GM12865 (cell line): ENCODE results near the gene GPS1.

Experiments used
- DNase-seq: peaks from one replicate; pipeline ENCODE4 v3.0.0; 2010; ENCODE audit warnings: low read depth
- H3K4me3 ChIP-seq: 2 replicates; pipeline ENCODE4 v1.5.1; 2011; ENCODE audit warnings: mild to moderate bottlenecking, low read depth, low read length, control low read depth
- CTCF ChIP-seq: IDR thresholded peaks from 2 replicates; pipeline ENCODE4 v1.5.1; 2011; ENCODE audit warnings: low read length, control low read depth, low read depth, inconsistent platforms; ENCODE audit not compliant: insufficient read depth; ENCODE audit errors: missing control alignments

GPS1 gene

DNA sequence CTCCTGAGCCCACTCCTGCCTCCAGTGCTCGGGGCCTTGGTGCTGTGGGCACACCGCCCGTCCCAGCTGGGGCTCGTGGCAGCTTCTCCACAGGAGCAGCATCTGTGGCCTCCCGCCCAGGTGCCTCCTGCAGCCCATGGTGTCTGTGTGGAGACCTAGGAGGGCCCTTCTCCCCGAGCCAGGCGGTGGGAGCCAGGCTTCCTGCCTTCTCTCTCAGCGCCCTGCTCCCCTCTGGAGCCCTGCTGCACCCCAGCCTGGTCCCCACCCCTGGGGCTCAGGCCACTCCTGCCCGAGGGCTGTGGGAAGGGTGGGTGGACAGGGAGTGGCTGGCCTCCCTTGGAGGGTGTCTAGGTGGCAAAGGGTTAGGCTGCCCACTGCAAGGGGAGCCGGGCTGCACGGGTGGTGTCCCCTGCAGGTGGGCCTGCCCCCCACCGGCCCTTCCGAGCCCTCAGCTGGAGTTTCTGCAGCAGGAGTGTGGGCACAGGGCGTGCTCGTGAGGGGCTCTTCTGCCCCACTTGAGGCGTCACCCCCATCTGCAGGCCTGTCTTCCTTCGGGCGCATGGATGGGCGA, 40.0 kb upstream of the GPS1 start:
- no peak for DNase-seq
- no peak overlapping the region for H3K4me3 ChIP-seq
- no peak for TF ChIP-seq CTCF

- H3K4me3 ChIP-seq, result no peak overlapping the region
- DNase-seq, result no peak
- no peak for TF ChIP-seq CTCF
Observed at GRCh38 chr17:82012261-82012639, 39.4 kb upstream of the GPS1 start.

DNA sequence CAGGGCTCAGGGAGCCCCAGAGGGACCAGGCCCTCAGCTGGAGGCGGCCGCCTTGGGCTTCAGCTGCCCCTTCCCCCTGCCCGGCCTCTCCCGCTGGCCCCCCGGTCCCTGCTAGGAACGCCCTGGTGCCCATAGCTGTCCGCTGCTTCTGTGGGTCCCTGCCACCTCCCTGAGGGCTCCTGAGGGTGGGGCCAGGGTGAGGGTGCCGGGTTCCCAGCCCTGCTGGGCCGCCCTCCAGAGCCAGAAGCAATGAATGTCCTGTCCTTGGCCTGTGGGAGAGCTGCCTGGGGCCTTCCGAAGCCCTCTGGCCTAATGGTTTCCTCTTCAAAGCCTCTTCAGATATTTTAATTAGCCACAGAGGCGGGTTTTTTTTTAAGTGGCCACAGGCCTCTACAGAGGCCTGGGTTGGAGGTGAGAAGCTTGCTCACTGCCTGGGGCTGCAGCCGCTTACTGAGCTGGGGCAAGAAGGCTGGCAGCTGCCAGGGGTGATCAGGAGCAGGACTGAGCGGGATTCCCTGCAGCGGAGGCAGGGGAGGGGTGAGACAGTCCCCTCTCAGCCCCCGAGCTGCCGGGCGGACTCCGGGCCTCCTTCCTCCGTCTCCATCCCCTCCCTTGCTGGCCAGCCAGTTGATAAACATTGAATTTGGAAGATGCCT, 38.9 kb upstream of the GPS1 start:
- DNase-seq, result no peak
- no peak for TF ChIP-seq CTCF
- H3K4me3 ChIP-seq, result no peak overlapping the region

GRCh38 chr17:82013341-82013740, 38.4 kb upstream of the GPS1 start:
- H3K4me3 ChIP-seq, result no peak overlapping the region
- no peak for TF ChIP-seq CTCF
- no peak for DNase-seq

GRCh38 chr17:82013772-82014321, 37.9 kb upstream of the GPS1 start:
- DNase-seq, result no peak
- H3K4me3 ChIP-seq, result no peak overlapping the region
- no peak for TF ChIP-seq CTCF

- TF ChIP-seq CTCF, result no peak
- no peak for DNase-seq
- no peak overlapping the region for H3K4me3 ChIP-seq
Observed at GRCh38 chr17:82014432-82014831, 37.3 kb upstream of the GPS1 start.

- no peak for DNase-seq
- TF ChIP-seq CTCF, result no peak
- no peak overlapping the region for H3K4me3 ChIP-seq
Observed at GRCh38 chr17:82014971-82015310, 36.8 kb upstream of the GPS1 start.
